SH-SY5Y (cell line): Measurements from ENCODE around the gene RNH1.

Experiments used
- GATA2 ChIP-seq: IDR thresholded peaks from 2 replicates; pipeline ENCODE4 v1.6.1; 2011; ENCODE audit warnings: mild to moderate bottlenecking, low read depth, low read length
- GATA3 ChIP-seq: IDR thresholded peaks from 2 replicates; pipeline ENCODE4 v1.6.1; 2011; ENCODE audit warnings: low read depth, mild to moderate bottlenecking, low read length, moderate library complexity

DNA sequence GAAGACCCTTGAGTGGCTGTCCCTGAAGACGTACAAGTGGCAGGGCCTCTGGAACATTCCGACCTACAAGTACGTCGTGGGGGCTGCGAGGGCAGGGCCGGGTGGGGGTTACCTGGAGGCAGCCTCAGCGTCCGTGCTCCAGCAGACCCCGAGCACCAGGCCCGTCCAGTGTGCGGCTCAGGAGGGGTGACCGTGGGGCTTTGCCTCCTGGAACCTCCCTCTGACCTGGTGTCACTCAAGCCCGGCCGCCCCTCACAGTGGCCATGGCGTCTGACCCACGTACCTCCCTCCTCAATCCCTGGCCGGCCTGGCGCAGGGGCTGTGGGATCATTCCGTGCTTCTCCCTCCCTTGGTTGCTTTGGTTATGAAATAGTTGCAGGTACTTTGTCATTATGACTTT is 18.5 kb downstream of the RNH1 start:
- TF ChIP-seq GATA2 (no peak), GATA3 (no peak)
